Upper lobe of left lung (tissue), 6 donors: ENCODE data around the gene CMTM8. TPM values are rescaled to one million over a fixed set of nuclear protein-coding genes. Genes with fewer than 3 reads are reported as not detected.

Experiments used
- ATAC-seq, 2 donors: fragments of 200-7000 bp; cut with Tn5 transposase; one replicate each; pipeline ENCODE4 v1.9.1; 2022; ENCODE audit warnings: mild to moderate bottlenecking in 2 of 2, moderate library complexity in 2 of 2; ENCODE audit not compliant: low FRiP score in 2 of 2
- DNase-seq, 2 donors: peaks; one replicate each; pipeline ENCODE4 v3.0.0-alpha.2; 2019 to 2020
- H3K27ac ChIP-seq, 4 donors: fragments of 200-600 bp; sonication (generic); one replicate each; pipeline ENCODE4 v1.5.1; 2016 to 2019
- H3K27me3 ChIP-seq, 4 donors: fragments of 200-600 bp; sonication (generic); one replicate each; pipeline ENCODE4 v1.5.1; 2017 to 2019
- H3K36me3 ChIP-seq, 4 donors: fragments of 200-600 bp; sonication (generic); one replicate each; pipeline ENCODE4 v1.5.1; 2016 to 2019
- H3K4me1 ChIP-seq, 4 donors: fragments of 200-600 bp; sonication (generic); one replicate each; pipeline ENCODE4 v1.5.1; 2018 to 2019
- H3K4me3 ChIP-seq, 4 donors: fragments of 200-600 bp; sonication (generic); one replicate each; pipeline ENCODE4 v1.5.1; 2017 to 2019; ENCODE audit warnings: mild to moderate bottlenecking in 2 of 4, moderate library complexity in 1 of 4
- H3K9me3 ChIP-seq, 4 donors: fragments of 200-600 bp; sonication (generic); one replicate each; pipeline ENCODE4 v1.5.1; 2018 to 2019
- CTCF ChIP-seq, 6 experiments: fragments of 450-650 bp in 4 of 6; fragments of 200-600 bp in 2 of 6; sonication (generic) in 2 of 6; IDR thresholded peaks; one replicate each; pipeline ENCODE4 v1.5.1; 2016 to 2019; ENCODE audit warnings: antibody characterized with exemption in 6 of 6
- EP300 ChIP-seq, 4 donors: sonication (generic); formaldehyde crosslinking; IDR thresholded peaks; one replicate each; pipeline ENCODE4 v1.5.1; 2017; ENCODE audit warnings: antibody characterized with exemption in 4 of 4, control low read depth in 2 of 4
- POLR2A ChIP-seq, 4 donors: fragments of 450-650 bp; IDR thresholded peaks; one replicate each; pipeline ENCODE4 v1.5.1; 2016 to 2017; ENCODE audit warnings: antibody characterized with exemption in 4 of 4, mild to moderate bottlenecking in 2 of 4
- POLR2AphosphoS5 ChIP-seq, 2 donors: sonication (generic); formaldehyde crosslinking; IDR thresholded peaks; one replicate each; pipeline ENCODE4 v1.5.1; 2017; ENCODE audit warnings: antibody characterized with exemption in 2 of 2
- WGBS, 2 donors: methylation state at CpG; one replicate each; pipeline ENCODE4 v1.1.5; 2017 to 2018; 5-methylcytosine and 5-hydroxymethylcytosine counted together
- total RNA-seq, 6 donors: library from RNA; depleted of rRNA in 4 of 6; stranded (reverse); fragments of >200 nt in 4 of 6; gene quantifications; one replicate each; pipeline versions ENCODE4 v1.1.0 to v1.2.1, GENCODE V29; 2016 to 2021
- donor health status: DM: no; HTN: no; CAD: no; lungs with moderate emphysema.
- donor health status: DM: no; HTN: yes; CAD: no; lungs with severe emphysema.

Gene CMTM8
- total RNA-seq, 6 donors from 2014 or later: 10.5 to 28.9 (median 19.6) TPM

- H3K4me3 ChIP-seq: no peak overlapping the region
- H3K27me3 ChIP-seq: no peaks in the 10 kb centered on the region
- DNase-seq: no peak
- ATAC-seq: no peak
- no peak overlapping the region for H3K27ac ChIP-seq
- no peak for TF ChIP-seq POLR2AphosphoS5 (IDR thresholded peaks at IDR 0.05)
- TF ChIP-seq CTCF (IDR thresholded peaks at IDR 0.05): no peak
- TF ChIP-seq POLR2A (IDR thresholded peaks at IDR 0.05): no peak
- no peak for TF ChIP-seq EP300 (IDR thresholded peaks at IDR 0.05)
- peaks cover 0 to 30% (median 19%) of the 10 kb centered on the region in 4 donors for H3K4me1 ChIP-seq
- H3K36me3 ChIP-seq: no peaks in the 10 kb centered on the region
- no peaks in the 10 kb centered on the region for H3K9me3 ChIP-seq
- 82 to 87% methylated on average over 5 of the region's 5 CpGs for WGBS, 2 donors
Measured at GRCh38 chr3:32297366-32297765, 58.9 kb downstream of the CMTM8 start.

GRCh38 chr3:32301426-32301825 lies 62.9 kb downstream of the CMTM8 start:
- 93 to 96% methylated on average over 2 of the region's 2 CpGs for WGBS, 2 donors
- ATAC-seq: no peak

GRCh38 chr3:32302601-32303398 lies 64.3 kb downstream of the CMTM8 start:
- 46 to 62% methylated on average over 7 of the region's 7 CpGs for WGBS, 2 donors
- H3K4me3 ChIP-seq: no peak overlapping the region
- DNase-seq: no peak
- H3K27ac ChIP-seq: peak overlapping the region; percentile 56 to 71 (median 64)
- H3K9me3 ChIP-seq: no peaks in the 10 kb centered on the region
- H3K4me1 ChIP-seq: peaks cover 22 to 38% (median 25%) of the 10 kb centered on the region in 4 donors
- H3K27me3 ChIP-seq: no peaks in the 10 kb centered on the region
- H3K36me3 ChIP-seq: no peaks in the 10 kb centered on the region
- ATAC-seq: peak in 1 of 2 donors; percentile 38
- TF ChIP-seq EP300 (IDR thresholded peaks at IDR 0.05) (peak in 1 of 4 donors; percentile 31), CTCF (IDR thresholded peaks at IDR 0.05) (no peak), POLR2AphosphoS5 (IDR thresholded peaks at IDR 0.05) (no peak), POLR2A (IDR thresholded peaks at IDR 0.05) (no peak)

More at GRCh38 chr3:32301426-32301825, 62.9 kb downstream of the CMTM8 start:
- H3K4me1 ChIP-seq: peaks cover 22 to 48% (median 32%) of the 10 kb centered on the region in 4 donors
- TF ChIP-seq CTCF (IDR thresholded peaks at IDR 0.05) (no peak), POLR2AphosphoS5 (IDR thresholded peaks at IDR 0.05) (no peak), POLR2A (IDR thresholded peaks at IDR 0.05) (no peak)
- DNase-seq: no peak
- no peak overlapping the region for H3K4me3 ChIP-seq
- no peak overlapping the region for H3K27ac ChIP-seq
- H3K36me3 ChIP-seq: no peaks in the 10 kb centered on the region
- H3K9me3 ChIP-seq: no peaks in the 10 kb centered on the region
- no peaks in the 10 kb centered on the region for H3K27me3 ChIP-seq

GRCh38 chr3:32303399-32303747 lies 64.9 kb downstream of the CMTM8 start:
- DNase-seq: no peak
- no peaks in the 10 kb centered on the region for H3K36me3 ChIP-seq
- H3K27me3 ChIP-seq: no peaks in the 10 kb centered on the region
- no peak for TF ChIP-seq POLR2AphosphoS5 (IDR thresholded peaks at IDR 0.05)
- TF ChIP-seq EP300 (IDR thresholded peaks at IDR 0.05): no peak
- no peak for TF ChIP-seq POLR2A (IDR thresholded peaks at IDR 0.05)
- no peak for TF ChIP-seq CTCF (IDR thresholded peaks at IDR 0.05)
- no peak for ATAC-seq
- no peak overlapping the region for H3K4me3 ChIP-seq
- H3K27ac ChIP-seq: peak overlapping the region; percentile 56 to 71 (median 64)
- H3K9me3 ChIP-seq: no peaks in the 10 kb centered on the region
- 11 to 15% methylated on average over 6 of the region's 6 CpGs for WGBS, 2 donors
- H3K4me1 ChIP-seq: peaks cover 22 to 38% (median 25%) of the 10 kb centered on the region in 4 donors
